Large intestine (tissue), 3 donors: ENCODE results near the gene UNC5B. TPM values are rescaled to one million over a fixed set of nuclear protein-coding genes. Genes with fewer than 3 reads are reported as not detected.

ENCODE experiments used
- DNase-seq, 2 donors: peaks; one replicate each; pipeline versions ENCODE4 v3.0.0 to v3.0.0-alpha.2; 2013
- H3K27ac ChIP-seq: one replicate; pipeline ENCODE4 v1.5.1; 2013; ENCODE audit warnings: low read length
- H3K27me3 ChIP-seq: 2 replicates; pipeline ENCODE4 v1.6.1; 2013; ENCODE audit warnings: low read length; ENCODE audit not compliant: control insufficient read depth, insufficient read depth
- H3K36me3 ChIP-seq: 2 replicates; pipeline ENCODE4 v1.6.1; 2013; ENCODE audit warnings: low read length; ENCODE audit not compliant: control insufficient read depth, insufficient read depth
- H3K4me1 ChIP-seq: one replicate; pipeline ENCODE4 v1.6.1; 2013; ENCODE audit warnings: low read length; ENCODE audit not compliant: control insufficient read depth, insufficient read depth
- H3K4me3 ChIP-seq: one replicate; pipeline ENCODE4 v1.5.1; 2013; ENCODE audit warnings: low read length
- H3K9me3 ChIP-seq: one replicate; pipeline ENCODE4 v1.6.1; 2013; ENCODE audit warnings: mild to moderate bottlenecking, low read depth, low read length, moderate library complexity; ENCODE audit not compliant: control insufficient read depth
- WGBS: methylation state at CpG from one replicate; pipeline ENCODE4 v1.1.5; 2013; ENCODE audit warnings: low lambda C conversion rate; ENCODE audit not compliant: insufficient coverage; 5-methylcytosine and 5-hydroxymethylcytosine counted together
- polyA plus RNA-seq: library from polyadenylated mRNA; unstranded; fragments of 120-200 nt; gene quantifications from one replicate; pipeline ENCODE4 v1.2.1, GENCODE V29; 2013

UNC5B gene
- polyA plus RNA-seq, 1 donor = 10.5 TPM

DNA sequence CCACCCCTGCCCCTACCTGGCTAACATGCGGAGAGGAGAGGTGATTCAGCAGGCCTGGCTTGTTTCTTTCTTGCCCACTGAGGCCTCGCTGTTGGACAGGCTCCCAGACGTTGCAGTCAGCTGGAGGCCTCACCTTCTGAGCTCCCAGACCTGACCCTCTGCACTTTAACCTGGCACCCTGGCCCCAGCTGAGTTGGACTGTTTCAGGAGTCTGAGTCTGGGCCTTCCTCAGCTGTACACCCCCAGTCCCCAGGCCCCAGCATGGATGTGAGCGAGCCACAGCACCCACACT, 35.0 kb downstream of the UNC5B start:
- WGBS = no CpG with 5 or more reads among the region's 4 CpGs
- H3K4me1 ChIP-seq = peaks cover 89% of the 10 kb centered on the region
- peak in 1 of 2 donors; percentile 57 for DNase-seq

DNA sequence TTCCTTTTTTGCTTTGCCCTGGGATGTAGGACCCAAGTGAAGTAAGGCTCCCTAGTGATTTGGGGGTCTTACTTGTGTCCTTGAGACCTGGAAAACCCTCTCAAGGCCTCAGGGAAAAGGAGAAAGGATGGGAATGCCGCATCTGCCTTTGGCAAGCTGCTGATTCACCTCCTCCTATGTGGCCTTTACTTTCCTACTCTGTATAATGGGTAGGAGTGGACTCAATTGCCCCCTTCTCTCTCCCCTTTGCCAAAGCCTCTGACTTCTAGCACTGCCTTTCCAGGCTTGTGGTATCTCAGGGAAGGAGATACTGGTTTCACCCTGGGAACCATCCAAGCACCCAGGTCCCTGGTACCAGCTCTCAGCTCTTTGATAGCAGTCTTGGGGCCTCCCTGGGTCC, 35.4 kb downstream of the UNC5B start:
- H3K4me1 ChIP-seq = peaks cover 89% of the 10 kb centered on the region
- peak overlapping the region; percentile 85 for H3K27ac ChIP-seq
- H3K27me3 ChIP-seq = no peaks in the 10 kb centered on the region
- WGBS = no CpG with 5 or more reads among the region's 1 CpG
- no peak overlapping the region for H3K4me3 ChIP-seq
- DNase-seq = no peak
- H3K9me3 ChIP-seq = no peaks in the 10 kb centered on the region
- no peaks in the 10 kb centered on the region for H3K36me3 ChIP-seq

More for the DNA sequence above, 35.0 kb downstream of the UNC5B start:
- Histone ChIP-seq H3K36me3 (no peaks in the 10 kb centered on the region), H3K27ac (peak overlapping the region; percentile 85), H3K4me3 (no peak overlapping the region), H3K27me3 (no peaks in the 10 kb centered on the region), H3K9me3 (no peaks in the 10 kb centered on the region)

DNA sequence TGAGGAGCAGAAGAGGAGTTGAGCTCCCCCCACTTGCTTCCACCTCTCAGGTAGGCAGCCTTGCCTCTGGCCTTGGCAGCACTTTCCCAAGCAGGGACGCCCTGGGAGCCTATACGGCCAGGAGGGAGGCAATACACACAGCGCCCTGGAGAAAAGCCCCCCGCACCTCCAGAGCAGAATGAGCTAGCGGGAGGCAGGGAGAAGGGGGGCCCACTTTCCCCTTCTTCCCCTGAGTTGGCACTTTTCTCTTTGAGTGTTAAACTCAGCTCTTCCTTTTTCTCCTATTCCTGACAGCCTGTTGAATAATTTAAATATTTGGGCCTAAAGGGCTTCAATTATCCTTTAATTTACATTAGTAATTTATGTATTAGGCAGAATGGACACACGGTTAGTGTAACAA, 35.8 kb downstream of the UNC5B start:
- peaks cover 91% of the 10 kb centered on the region for H3K4me1 ChIP-seq
- H3K27ac ChIP-seq = peak overlapping the region; percentile 85

DNA sequence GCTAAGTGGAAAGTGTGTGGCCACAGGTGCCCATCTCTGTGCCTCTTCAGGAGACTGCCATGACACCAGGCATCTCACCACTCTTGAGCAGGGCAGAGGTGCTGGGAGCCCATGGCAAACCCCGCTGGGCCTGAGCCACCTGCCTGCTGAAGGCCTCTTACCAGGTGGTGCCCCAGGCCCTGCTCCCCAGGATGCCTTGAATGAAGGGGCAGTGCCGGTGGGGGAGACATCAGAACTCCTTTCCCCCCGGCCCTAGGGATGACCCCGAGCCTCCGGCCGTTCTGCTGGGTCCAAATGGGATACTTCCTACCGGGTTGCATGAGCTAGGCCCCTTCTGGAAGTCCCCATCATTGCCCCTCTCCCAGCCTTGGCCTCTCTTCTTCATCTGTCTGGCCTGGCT, 37.6 kb downstream of the UNC5B start:
- Histone ChIP-seq H3K27ac (no peak overlapping the region), H3K27me3 (no peaks in the 10 kb centered on the region), H3K4me1 (peaks cover 89% of the 10 kb centered on the region), H3K36me3 (no peaks in the 10 kb centered on the region), H3K9me3 (no peaks in the 10 kb centered on the region), H3K4me3 (no peak overlapping the region)
- no peak for DNase-seq
- WGBS = no CpG with 5 or more reads among the region's 7 CpGs

More for the DNA sequence above, 35.8 kb downstream of the UNC5B start:
- H3K9me3 ChIP-seq = no peaks in the 10 kb centered on the region
- H3K36me3 ChIP-seq = no peaks in the 10 kb centered on the region
- no peaks in the 10 kb centered on the region for H3K27me3 ChIP-seq
- no peak for DNase-seq
- no peak overlapping the region for H3K4me3 ChIP-seq
- 60% methylated on average over 1 of the region's 6 CpGs for WGBS

DNA sequence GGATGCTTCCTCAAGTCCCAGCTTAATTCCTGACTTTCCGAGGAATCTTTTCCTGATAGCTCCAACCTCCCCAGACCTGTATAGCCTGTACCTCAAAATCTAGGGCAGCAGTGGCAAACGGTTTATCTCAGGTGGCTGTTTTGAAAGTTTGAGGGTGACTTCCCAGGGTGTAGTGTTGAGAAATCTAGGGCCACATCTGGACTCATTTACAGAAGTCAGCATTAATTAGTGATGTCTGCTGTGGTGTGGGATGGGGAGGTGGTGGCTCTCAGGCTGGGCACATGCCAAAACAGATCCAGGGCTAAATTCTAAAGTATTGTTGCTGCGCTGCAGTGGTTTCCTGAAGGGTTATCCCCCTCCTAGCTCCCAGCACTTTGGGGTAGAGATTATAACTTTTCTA, 38.0 kb downstream of the UNC5B start:
- no peak overlapping the region for H3K27ac ChIP-seq
- DNase-seq = no peak
- H3K36me3 ChIP-seq = no peaks in the 10 kb centered on the region
- H3K4me3 ChIP-seq = no peak overlapping the region
- H3K9me3 ChIP-seq = no peaks in the 10 kb centered on the region
- no peaks in the 10 kb centered on the region for H3K27me3 ChIP-seq
- WGBS = no CpG with 5 or more reads among the region's 3 CpGs
- H3K4me1 ChIP-seq = peaks cover 89% of the 10 kb centered on the region

DNA sequence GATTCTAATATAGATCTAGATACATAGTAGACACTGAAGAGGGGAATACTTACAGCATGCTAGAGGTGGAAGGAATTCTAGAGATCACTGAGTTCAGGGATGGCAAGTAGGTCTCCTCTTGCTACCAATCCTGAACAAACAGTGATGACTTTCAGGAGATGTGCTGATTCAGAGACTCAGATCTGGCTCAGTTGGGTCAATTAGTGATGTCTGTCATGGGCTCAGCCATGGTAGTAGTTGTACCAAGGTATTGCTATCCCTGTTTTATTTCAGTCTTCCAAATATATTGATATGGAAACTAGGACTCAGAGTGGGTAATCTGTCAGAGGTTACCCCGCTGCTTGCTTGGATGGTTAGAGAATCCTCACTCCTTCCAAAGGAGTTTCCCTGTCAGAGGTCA, 38.5 kb downstream of the UNC5B start:
- no peaks in the 10 kb centered on the region for H3K9me3 ChIP-seq
- H3K4me3 ChIP-seq = no peak overlapping the region
- peaks cover 89% of the 10 kb centered on the region for H3K4me1 ChIP-seq
- H3K27me3 ChIP-seq = no peaks in the 10 kb centered on the region
- H3K27ac ChIP-seq = peak overlapping the region; percentile 67
- DNase-seq = no peak
- H3K36me3 ChIP-seq = no peaks in the 10 kb centered on the region
- WGBS = no CpG with 5 or more reads among the region's 1 CpG

DNA sequence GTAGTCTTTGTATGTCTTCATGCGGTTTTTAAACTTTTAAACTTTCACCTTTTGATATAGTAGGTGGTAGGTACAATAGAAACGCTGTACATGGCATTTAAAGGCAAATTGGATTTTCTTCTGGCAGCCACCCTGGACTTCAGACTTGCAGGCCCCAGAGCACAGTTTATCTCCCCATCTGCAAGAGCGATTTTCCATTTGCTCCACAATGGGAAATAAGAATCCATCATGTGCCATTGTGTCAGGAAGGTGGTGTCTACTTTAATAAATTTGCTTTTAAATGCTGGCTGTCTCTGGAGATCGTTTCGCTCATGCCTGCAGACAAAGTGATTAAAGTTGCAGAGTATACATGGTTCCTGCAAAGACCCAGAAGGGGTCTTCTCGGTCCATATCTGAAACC, 38.9 kb downstream of the UNC5B start:
- no peaks in the 10 kb centered on the region for H3K36me3 ChIP-seq
- H3K9me3 ChIP-seq = no peaks in the 10 kb centered on the region
- no peaks in the 10 kb centered on the region for H3K27me3 ChIP-seq
- WGBS = no CpG with 5 or more reads among the region's 6 CpGs
- no peak for DNase-seq
- peaks cover 89% of the 10 kb centered on the region for H3K4me1 ChIP-seq
- no peak overlapping the region for H3K4me3 ChIP-seq
- peak overlapping the region; percentile 67 for H3K27ac ChIP-seq

DNA sequence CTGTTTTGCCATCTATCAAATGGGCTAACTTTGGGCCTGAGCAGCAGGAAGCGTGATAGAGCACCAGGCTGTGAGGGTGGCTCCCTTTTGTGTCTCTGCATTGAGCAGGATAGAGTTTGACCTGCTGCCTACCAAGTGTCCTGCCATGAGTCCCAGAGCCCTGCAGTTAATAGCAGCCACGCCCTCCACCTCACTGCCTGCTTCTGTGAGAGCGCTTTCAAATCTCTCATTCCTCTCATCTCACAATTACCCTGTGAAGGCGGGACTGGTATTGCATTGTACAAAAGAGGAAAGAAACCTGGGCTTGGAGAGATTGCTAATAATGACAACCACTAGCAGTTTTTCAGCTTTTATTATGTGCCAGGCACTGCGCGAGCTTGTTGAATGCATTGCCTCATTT, 39.9 kb downstream of the UNC5B start:
- H3K27ac ChIP-seq = peak overlapping the region; percentile 67
- H3K36me3 ChIP-seq = no peaks in the 10 kb centered on the region
- no peaks in the 10 kb centered on the region for H3K9me3 ChIP-seq
- DNase-seq = peak in 1 of 2 donors; percentile 91
- WGBS = 53% methylated on average over 3 of the region's 6 CpGs
- H3K27me3 ChIP-seq = no peaks in the 10 kb centered on the region
- H3K4me3 ChIP-seq = no peak overlapping the region
- H3K4me1 ChIP-seq = peaks cover 89% of the 10 kb centered on the region

DNA sequence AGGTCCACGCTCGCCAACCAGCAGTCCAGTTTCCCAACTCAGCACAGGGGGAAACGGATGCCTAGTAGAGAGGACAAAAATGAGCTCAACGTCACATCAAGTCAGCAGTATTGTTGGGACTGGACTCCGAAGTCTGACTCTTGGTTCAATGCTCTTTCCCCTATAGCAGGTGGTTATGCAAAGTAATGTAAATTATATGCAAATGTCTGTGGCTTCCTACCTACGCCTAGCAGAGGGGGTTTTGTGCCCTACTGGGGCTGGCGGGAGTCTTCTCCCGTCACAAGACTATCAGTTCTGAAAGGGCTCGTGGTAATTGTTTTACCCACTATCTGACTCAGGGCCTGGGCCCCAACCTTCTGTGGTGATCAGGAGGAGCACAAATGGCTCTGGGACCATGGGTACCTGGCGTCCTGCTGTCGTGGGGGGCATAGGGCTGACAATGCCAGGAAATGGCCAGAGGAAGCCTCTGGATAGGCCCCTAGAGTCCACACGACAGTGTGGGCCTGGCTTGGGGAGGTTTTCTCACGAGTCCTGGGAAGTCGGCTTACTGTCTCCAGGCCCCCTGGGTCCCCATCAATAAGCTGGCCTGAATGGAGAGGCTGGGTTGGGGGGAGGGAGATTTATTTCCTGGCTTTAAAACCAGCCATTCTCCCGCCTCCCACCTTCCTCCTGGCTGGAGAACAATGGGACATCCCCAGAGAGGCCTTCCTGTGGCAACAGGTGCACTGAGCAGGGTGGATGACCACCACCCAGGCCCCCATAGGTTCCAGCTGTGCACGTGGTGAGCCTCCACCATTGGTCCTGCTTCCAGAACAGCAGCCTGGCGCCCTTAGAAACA, 41.8 kb downstream of the UNC5B start:
- no CpG with 5 or more reads among the region's 17 CpGs for WGBS
- no peaks in the 10 kb centered on the region for H3K36me3 ChIP-seq
- H3K27ac ChIP-seq = no peak overlapping the region
- peaks cover 73% of the 10 kb centered on the region for H3K4me1 ChIP-seq
- no peaks in the 10 kb centered on the region for H3K9me3 ChIP-seq
- no peaks in the 10 kb centered on the region for H3K27me3 ChIP-seq
- H3K4me3 ChIP-seq = no peak overlapping the region
- DNase-seq = no peak

DNA sequence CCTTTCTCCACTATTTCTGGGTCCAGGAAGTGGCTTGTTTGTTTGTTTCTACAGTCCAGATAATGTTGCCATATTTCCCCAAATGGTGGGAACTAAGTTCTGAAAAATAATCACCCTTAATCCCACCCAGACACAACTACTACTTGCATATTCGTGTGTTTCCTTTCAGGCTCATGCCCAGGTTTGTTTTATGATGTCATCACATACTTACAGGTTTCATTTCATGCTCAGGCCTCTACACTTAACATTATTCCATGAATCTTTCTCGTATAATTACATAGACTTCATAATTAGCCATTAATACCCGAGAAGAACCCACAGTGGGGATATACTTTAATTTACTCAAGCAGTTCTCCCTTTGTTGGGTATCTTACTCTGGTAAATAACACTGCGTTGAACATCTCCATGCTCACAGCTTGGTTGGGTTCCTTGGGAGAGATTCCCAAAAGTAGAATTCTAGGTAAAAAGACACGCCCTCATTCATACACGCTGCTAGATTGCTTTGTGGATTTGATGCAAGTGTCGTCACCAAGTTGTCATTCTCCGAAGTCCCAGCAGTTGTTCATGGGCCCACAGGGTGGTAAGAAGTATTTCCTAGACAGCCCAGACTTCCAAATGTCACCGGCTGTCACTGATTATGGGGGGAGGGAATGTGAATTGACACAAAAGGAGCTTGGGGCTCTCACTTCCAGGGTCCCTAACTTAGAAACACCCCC, 42.6 kb downstream of the UNC5B start:
- no peak for DNase-seq
- Histone ChIP-seq H3K9me3 (no peaks in the 10 kb centered on the region), H3K4me1 (peaks cover 70% of the 10 kb centered on the region), H3K27ac (no peak overlapping the region), H3K36me3 (no peaks in the 10 kb centered on the region), H3K4me3 (no peak overlapping the region), H3K27me3 (no peaks in the 10 kb centered on the region)
- 100% methylated on average over 1 of the region's 9 CpGs for WGBS

DNA sequence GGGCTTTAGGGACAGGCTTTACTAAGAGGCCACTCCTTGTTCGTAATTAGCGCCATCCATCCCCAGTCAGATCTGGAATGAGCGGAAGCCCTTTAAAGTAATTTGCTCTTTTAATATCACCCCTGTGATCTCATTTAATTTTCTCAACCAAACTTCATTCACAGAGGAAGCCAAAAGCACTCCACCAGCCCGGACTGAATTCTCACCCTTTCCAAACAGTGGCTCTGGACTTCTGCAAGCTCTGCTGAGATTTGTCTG, 43.1 kb downstream of the UNC5B start:
- DNase-seq = no peak
- H3K27me3 ChIP-seq = no peaks in the 10 kb centered on the region
- no peaks in the 10 kb centered on the region for H3K9me3 ChIP-seq
- H3K4me3 ChIP-seq = no peak overlapping the region
- peaks cover 74% of the 10 kb centered on the region for H3K4me1 ChIP-seq
- peak overlapping the region; percentile 73 for H3K27ac ChIP-seq
- no peaks in the 10 kb centered on the region for H3K36me3 ChIP-seq
- WGBS = no CpG with 5 or more reads among the region's 4 CpGs
